K562 (cell line): ENCODE measurements around the gene PSMB11. TPM values are rescaled to one million over a fixed set of nuclear protein-coding genes. Genes with fewer than 3 reads are reported as not detected.

Experiments used
- DIDO1 ChIP-seq: fragments of 450-650 bp; IDR thresholded peaks from 2 replicates; pipeline ENCODE4 v1.6.1; 2016; ENCODE audit warnings: low read depth, missing biosample characterization, missing genetic modification characterization
- EP300 ChIP-seq: IDR thresholded peaks from 2 replicates; pipeline ENCODE4 v1.6.1; 2012; ENCODE audit warnings: low read length, improper control_type of control experiment
- FIP1L1 ChIP-seq: fragments of 200-400 bp; formaldehyde crosslinking; IDR thresholded peaks from 2 replicates; pipeline ENCODE4 v1.6.1; 2018; ENCODE audit warnings: mild to moderate bottlenecking, low read depth, low read length; ENCODE audit not compliant: poor library complexity, severe bottlenecking
- GMEB1 ChIP-seq: fragments of 250-450 bp; sonication (Bioruptor Pico); IDR thresholded peaks from 2 replicates; pipeline ENCODE4 v1.4.0; 2020; ENCODE audit warnings: mild to moderate bottlenecking
- MITF ChIP-seq: IDR thresholded peaks from 2 replicates; pipeline ENCODE4 v1.6.1; 2014; ENCODE audit warnings: antibody characterized with exemption
- NR1H2 ChIP-seq: sonication (generic); formaldehyde crosslinking; IDR thresholded peaks from 2 replicates; pipeline ENCODE4 v1.4.0; 2020; ENCODE audit warnings: mild to moderate bottlenecking, missing genetic modification reagents
- RBM14 ChIP-seq: fragments of 200-400 bp; formaldehyde crosslinking; IDR thresholded peaks from 2 replicates; pipeline ENCODE4 v1.6.1; 2018; ENCODE audit warnings: low read depth, mild to moderate bottlenecking, low read length, moderate library complexity, borderline replicate concordance; ENCODE audit not compliant: insufficient read depth
- SP1 ChIP-seq: sonication (generic); formaldehyde crosslinking; IDR thresholded peaks from 2 replicates; pipeline ENCODE4 v1.8.1; 2022; ENCODE audit warnings: mild to moderate bottlenecking, missing genetic modification reagents
- SREBF2 ChIP-seq: sonication (generic); formaldehyde crosslinking; IDR thresholded peaks from 2 replicates; pipeline ENCODE4 v1.4.0; 2020; ENCODE audit warnings: mild to moderate bottlenecking, missing genetic modification reagents
- UBTF ChIP-seq, 2 experiments: IDR thresholded peaks; 2 replicates each; pipeline ENCODE4 v1.6.1; 2012; ENCODE audit warnings: improper control_type of control experiment in 2 of 2, low read depth in 2 of 2, low read length in 2 of 2, borderline replicate concordance in 1 of 2
- XRCC3 ChIP-seq: fragments of 450-650 bp; IDR thresholded peaks from 2 replicates; pipeline ENCODE4 v1.6.1; 2017; ENCODE audit warnings: mild to moderate bottlenecking, moderate library complexity
- ZBTB1 ChIP-seq: sonication (generic); formaldehyde crosslinking; IDR thresholded peaks from 2 replicates; pipeline ENCODE4 v1.8.1; 2023; ENCODE audit warnings: missing genetic modification reagents, low read depth, mild to moderate bottlenecking, borderline replicate concordance
- ZBTB2 ChIP-seq: fragments of 450-650 bp; IDR thresholded peaks from 2 replicates; pipeline ENCODE4 v1.6.1; 2016; ENCODE audit warnings: antibody characterized with exemption
- ZC3H11A ChIP-seq: IDR thresholded peaks from 2 replicates; pipeline ENCODE4 v1.6.1; 2012; ENCODE audit warnings: low read depth, low read length, improper control_type of control experiment
- ZNF280A ChIP-seq: fragments of 450-650 bp; IDR thresholded peaks from 2 replicates; pipeline ENCODE4 v1.6.1; 2018; ENCODE audit warnings: mild to moderate bottlenecking, low read depth; ENCODE audit not compliant: partially characterized antibody
- ZNF740 ChIP-seq, 3 experiments: fragments of 200-800 bp in 1 of 3; sonication (Bioruptor generic) in 1 of 3; sonication (generic) in 1 of 3; formaldehyde crosslinking in 1 of 3; IDR thresholded peaks; 2 replicates each; pipeline versions ENCODE4 v1.6.1 to v1.8.0; 2016 to 2022; ENCODE audit warnings: mild to moderate bottlenecking in 2 of 3, missing compliant biosample characterization in 2 of 3, missing genetic modification characterization in 2 of 3, missing genetic modification reagents in 1 of 3
- polyA plus RNA-seq, 8 experiments: library from polyadenylated mRNA; depleted of rRNA in 4 of 8; stranded (reverse) in 5 of 8; unstranded in 3 of 8; fragments of >200 nt; fragmentation: Nextera tagmentation in 2 of 8; fragmentation: Illumina TruSeq in 1 of 8; extraction: Ambion mirVana in 2 of 8; extraction: Trizol in 1 of 8; gene quantifications; 2 replicates each; pipeline versions ENCODE4 v1.2.1 to v1.2.3, GENCODE V29; 2011 to 2014; ENCODE audit warnings: inconsistent platforms in 1 of 8, missing spikeins in 1 of 8
- total RNA-seq, 7 experiments: library from RNA; depleted of rRNA in 6 of 7; stranded (reverse); fragments of >200 nt in 6 of 7; fragmentation: Illumina TruSeq in 2 of 7; extraction: Trizol in 2 of 7; gene quantifications; 2 replicates each; pipeline versions ENCODE4 v1.2.1 to v1.2.3, GENCODE V29; 2011 to 2021; ENCODE audit warnings: low replicate concordance in 1 of 7

PSMB11 gene
- total and polyA plus RNA-seq, 9 of the 15 experiments (the other 6 are each of a cell fraction or from before 2014, with no cell fraction given) = not detected

- TF ChIP-seq UBTF (IDR thresholded peaks at IDR 0.05; ENCODE audit: borderline replicate concordance in 1 of 2, low read depth in 2 of 2, low read length in 2 of 2) (0 out of 4 replicates have a peak, but pooled peaks have one; percentile 9 to 63), DIDO1 (peak; percentile 95), XRCC3 (no peak), EP300 (no peak), SREBF2 (CRISPR knock-in tag) (no peak), ZNF740 (CRISPR knock-in tag; IDR thresholded peaks at IDR 0.05) (no peak), ZNF740 (tag; IDR thresholded peaks at IDR 0.05) (no peak), NR1H2 (CRISPR knock-in tag) (no peak), GMEB1 (CRISPR knock-in tag) (peak; percentile 95), FIP1L1 (no peak), ZC3H11A (no peak), ZNF280A (no peak), ZBTB1 (no peak), MITF (no peak), SP1 (CRISPR knock-in tag) (peak; percentile 80), RBM14 (no peak), ZBTB2 (peak; percentile 95)
Measured at GRCh38 chr14:23034498-23035302, 7.3 kb upstream of the PSMB11 start, which contains the start of gene PSMB5 (continued).
